Colonic mucosa (tissue), 4 donors: Measurements from ENCODE around the gene RGL1. TPM values are rescaled to one million over a fixed set of nuclear protein-coding genes. Genes with fewer than 3 reads are reported as not detected.

Experiments
- DNase-seq: peaks from one replicate; pipeline ENCODE4 v3.0.0-alpha.2; 2020
- H3K27ac ChIP-seq: fragments of 200-600 bp; one replicate; pipeline ENCODE4 v1.8.0; 2021
- H3K27me3 ChIP-seq: fragments of 200-600 bp; one replicate; pipeline ENCODE4 v1.8.0; 2021
- H3K36me3 ChIP-seq: fragments of 200-600 bp; one replicate; pipeline ENCODE4 v1.8.0; 2021
- H3K4me1 ChIP-seq: fragments of 200-600 bp; one replicate; pipeline ENCODE4 v1.8.0; 2021; ENCODE audit warnings: mild to moderate bottlenecking
- H3K4me3 ChIP-seq: fragments of 200-600 bp; one replicate; pipeline ENCODE4 v1.8.0; 2021
- H3K9ac ChIP-seq, 2 donors: one replicate each; pipeline ENCODE4 v1.7.0; 2013; ENCODE audit warnings: control low read depth in 2 of 2, low read depth in 2 of 2, low read length in 2 of 2
- H3K9me3 ChIP-seq: fragments of 200-600 bp; one replicate; pipeline ENCODE4 v1.8.0; 2021
- intact Hi-C: fragments of 100-400 bp; cut with DNase I; formaldehyde crosslinking; loops from one replicate; pipeline ENCODE4 v1.14.1; 2022
- total RNA-seq, 2 donors: library from RNA; stranded (reverse); fragmentation: NEBNext Ultra II Directional in 1 of 2; extraction: Animal tissue kit (Norgen Biotek cat#: 25700) in 1 of 2; gene quantifications; one replicate each; pipeline ENCODE4 v1.2.1, GENCODE V29; 2021
- TF ChIP-seq, protein P1 (sequence below): fragments of 200-600 bp; IDR thresholded peaks from one replicate; pipeline ENCODE4 v1.8.0; 2022; ENCODE audit warnings: antibody characterized with exemption, mild to moderate bottlenecking
- donor health status: healthy.
- donor health status: DM: no; HTN: no; CAD: no.
- donor health status: DM: no; HTN: no; CAD: no.

RGL1 gene
- total RNA-seq, 2 donors from 2014 or later: 4.0 to 9.5 TPM

DNA sequence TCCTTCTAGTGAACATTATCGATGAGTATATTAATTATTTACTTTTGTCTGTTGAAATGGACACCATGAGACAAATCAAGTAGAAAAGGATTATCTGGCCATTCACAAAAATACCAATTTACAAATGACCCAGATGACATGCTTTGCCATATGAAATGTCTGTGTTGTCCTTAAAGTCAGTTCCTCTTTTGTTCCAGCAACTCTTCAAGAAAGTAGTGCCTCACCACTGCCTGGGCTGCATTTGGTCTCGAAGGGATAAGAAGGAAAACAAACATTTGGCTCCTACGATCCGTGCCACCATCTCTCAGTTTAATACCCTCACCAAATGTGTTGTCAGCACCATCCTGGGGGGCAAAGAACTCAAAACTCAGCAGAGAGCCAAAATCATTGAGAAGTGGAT, 79.6 kb downstream of the RGL1 start:
- H3K4me3 ChIP-seq: no peak overlapping the region
- no peaks in the 10 kb centered on the region for H3K4me1 ChIP-seq

DNA sequence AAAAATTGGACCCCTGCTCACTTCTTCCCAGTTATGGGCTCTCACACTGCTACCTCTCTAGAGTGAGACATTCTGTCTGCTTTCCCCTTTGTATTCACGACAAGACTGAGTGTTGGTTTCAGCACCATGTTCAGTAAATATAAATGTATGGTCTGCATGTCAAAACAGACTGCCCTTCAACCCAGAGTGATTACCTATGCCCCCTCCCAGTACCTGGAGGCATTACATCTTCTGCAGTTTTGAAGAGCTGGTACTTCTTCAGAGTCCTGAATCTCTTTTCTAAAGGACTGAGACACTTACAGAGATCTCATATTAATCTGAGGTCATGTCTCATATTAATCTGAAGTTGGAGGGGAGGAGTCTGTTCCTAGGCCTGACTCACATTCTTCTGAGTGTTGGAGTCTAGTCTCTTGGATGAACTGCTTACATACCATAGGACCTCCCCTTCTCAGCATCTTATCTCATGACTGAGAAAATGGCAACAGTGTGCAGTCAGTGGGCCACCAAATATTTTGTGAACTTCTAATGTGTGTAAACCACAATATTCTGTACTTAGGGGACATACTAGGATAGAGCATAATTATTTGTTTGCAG, 80.3 kb downstream of the RGL1 start:
- Histone ChIP-seq H3K4me3 (no peak overlapping the region), H3K9me3 (no peaks in the 10 kb centered on the region), H3K4me1 (no peaks in the 10 kb centered on the region), H3K27me3 (no peaks in the 10 kb centered on the region), H3K9ac (no peak overlapping the region), H3K36me3 (no peaks in the 10 kb centered on the region), H3K27ac (no peak overlapping the region)
- intact Hi-C loops: no loop called here
- TF ChIP-seq, protein P1, sequence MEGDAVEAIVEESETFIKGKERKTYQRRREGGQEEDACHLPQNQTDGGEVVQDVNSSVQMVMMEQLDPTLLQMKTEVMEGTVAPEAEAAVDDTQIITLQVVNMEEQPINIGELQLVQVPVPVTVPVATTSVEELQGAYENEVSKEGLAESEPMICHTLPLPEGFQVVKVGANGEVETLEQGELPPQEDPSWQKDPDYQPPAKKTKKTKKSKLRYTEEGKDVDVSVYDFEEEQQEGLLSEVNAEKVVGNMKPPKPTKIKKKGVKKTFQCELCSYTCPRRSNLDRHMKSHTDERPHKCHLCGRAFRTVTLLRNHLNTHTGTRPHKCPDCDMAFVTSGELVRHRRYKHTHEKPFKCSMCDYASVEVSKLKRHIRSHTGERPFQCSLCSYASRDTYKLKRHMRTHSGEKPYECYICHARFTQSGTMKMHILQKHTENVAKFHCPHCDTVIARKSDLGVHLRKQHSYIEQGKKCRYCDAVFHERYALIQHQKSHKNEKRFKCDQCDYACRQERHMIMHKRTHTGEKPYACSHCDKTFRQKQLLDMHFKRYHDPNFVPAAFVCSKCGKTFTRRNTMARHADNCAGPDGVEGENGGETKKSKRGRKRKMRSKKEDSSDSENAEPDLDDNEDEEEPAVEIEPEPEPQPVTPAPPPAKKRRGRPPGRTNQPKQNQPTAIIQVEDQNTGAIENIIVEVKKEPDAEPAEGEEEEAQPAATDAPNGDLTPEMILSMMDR: no peak
- DNase-seq: no peak

More for the DNA sequence above, 79.6 kb downstream of the RGL1 start:
- H3K9ac ChIP-seq: no peak overlapping the region
- intact Hi-C loops: no loop called here
- no peaks in the 10 kb centered on the region for H3K27me3 ChIP-seq
- no peaks in the 10 kb centered on the region for H3K9me3 ChIP-seq
- DNase-seq: no peak
- H3K27ac ChIP-seq: no peak overlapping the region
- no peaks in the 10 kb centered on the region for H3K36me3 ChIP-seq
- TF ChIP-seq, protein P1: no peak

DNA sequence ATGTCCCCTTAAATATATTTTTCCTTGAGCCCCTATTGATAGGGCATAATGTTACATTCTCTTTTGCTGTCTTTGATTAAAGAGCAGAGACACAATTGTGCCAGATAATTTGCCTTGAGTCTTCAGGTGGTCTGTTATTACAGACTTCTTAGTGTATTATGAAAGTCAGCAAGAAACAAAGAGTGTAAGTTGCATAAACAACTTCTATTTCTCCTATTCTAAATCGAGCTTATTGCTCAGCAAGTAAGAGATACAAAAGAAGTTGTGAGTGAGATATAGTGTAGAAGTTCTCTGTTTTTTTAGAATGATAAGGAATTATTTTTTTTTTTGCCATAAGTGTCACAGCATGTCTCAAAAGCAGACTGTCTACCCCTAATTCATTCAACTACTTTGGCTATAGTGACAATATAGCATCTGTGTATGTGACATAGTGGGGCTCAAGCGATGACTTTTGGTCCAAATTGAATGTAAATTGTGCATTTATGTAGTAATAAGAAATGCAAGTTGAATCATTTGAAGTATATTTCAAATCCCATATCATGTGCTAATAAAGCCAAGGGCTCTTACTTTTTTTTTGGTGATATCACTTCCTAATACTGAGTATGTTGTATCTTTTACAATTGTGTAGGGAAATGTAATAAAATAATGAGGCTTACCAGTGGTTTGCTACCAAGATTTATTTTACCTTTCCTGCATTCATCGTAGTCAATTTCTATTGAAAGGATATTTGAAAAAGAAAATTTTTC, 81.3 kb downstream of the RGL1 start:
- intact Hi-C loops: no loop called here
- no peaks in the 10 kb centered on the region for H3K4me1 ChIP-seq
- no peaks in the 10 kb centered on the region for H3K9me3 ChIP-seq
- no peaks in the 10 kb centered on the region for H3K36me3 ChIP-seq
- no peak overlapping the region for H3K9ac ChIP-seq
- TF ChIP-seq, protein P1: no peak
- H3K27me3 ChIP-seq: no peaks in the 10 kb centered on the region
- H3K4me3 ChIP-seq: no peak overlapping the region
- DNase-seq: no peak
- H3K27ac ChIP-seq: no peak overlapping the region

DNA sequence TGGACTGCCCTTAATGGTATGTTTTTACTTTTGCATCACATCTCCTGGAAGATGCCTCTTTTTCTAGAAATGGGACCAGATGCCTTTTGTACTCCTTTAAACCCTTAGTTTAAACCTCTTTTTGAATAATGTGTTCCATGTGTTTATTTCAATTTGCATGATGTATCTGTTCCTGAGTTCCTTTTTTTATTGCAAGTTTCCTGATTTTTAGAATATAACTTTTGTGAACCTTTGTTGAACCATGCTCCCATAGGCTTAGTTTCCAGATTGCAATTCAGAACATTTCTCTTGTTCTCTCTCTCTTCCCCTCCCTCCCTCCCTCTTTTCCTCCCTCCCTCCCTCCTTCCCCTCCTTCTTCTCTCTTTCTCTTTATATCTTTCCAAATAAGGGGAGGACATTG, 81.9 kb downstream of the RGL1 start:
- Histone ChIP-seq H3K4me3 (no peak overlapping the region), H3K9ac (no peak overlapping the region), H3K36me3 (no peaks in the 10 kb centered on the region), H3K9me3 (no peaks in the 10 kb centered on the region), H3K27me3 (no peaks in the 10 kb centered on the region), H3K4me1 (no peaks in the 10 kb centered on the region), H3K27ac (no peak overlapping the region)
- intact Hi-C loops: no loop called here
- DNase-seq: no peak
- TF ChIP-seq, protein P1: no peak

DNA sequence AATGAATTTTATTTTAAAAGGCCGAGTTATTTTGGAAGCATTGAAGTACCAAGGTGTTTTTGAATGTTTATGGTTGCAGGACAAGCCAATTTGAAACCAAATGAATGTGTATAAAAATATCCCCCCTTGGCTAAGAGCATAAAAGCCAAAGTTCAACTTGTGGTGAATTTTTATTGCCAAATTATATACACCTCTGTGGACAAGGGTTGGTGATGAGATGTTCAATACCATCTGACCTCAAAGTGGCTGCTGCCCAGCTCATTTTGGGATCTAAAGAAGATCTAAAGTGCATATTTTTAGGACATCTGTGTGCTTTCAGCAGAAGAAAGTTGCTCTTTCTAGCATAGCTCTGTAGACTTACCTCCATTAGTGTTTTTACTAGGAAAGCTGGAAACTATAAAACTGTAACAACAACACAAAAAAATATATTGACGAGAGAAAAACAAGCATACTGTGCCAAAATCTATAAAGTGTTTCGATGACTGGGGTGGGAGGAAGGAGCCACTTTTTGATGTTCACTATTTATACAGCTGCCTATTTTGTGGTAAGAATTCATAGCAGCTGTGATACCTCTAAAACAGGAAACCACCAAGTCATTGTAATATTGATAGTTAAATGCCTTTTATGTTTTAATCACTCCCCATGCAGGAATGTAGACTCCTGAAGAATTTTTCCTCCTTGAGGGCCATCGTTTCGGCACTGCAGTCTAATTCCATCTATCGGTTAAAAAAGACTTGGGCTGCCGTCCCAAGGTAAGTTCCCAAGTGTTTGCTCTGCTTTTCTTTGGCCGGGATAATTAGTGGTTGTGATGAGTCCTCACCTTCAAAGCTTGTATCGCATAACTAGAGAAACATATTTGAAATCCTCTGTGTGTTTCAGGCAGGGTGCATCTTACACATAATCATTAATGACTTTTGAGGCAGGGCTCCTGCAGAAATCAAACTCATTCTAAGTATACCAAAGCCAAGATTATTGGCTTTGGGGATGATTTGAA, 83.2 kb downstream of the RGL1 start:
- no peak overlapping the region for H3K4me3 ChIP-seq
- intact Hi-C loops: no loop called here
- no peaks in the 10 kb centered on the region for H3K36me3 ChIP-seq
- no peaks in the 10 kb centered on the region for H3K27me3 ChIP-seq
- no peaks in the 10 kb centered on the region for H3K9me3 ChIP-seq
- DNase-seq: no peak
- TF ChIP-seq, protein P1: no peak
- no peak overlapping the region for H3K27ac ChIP-seq
- no peak overlapping the region for H3K9ac ChIP-seq
- H3K4me1 ChIP-seq: no peaks in the 10 kb centered on the region
